Stimulated activated CD4-positive, alpha-beta T cell treated with anti-CD3 and anti-CD28 coated beads, Interleukin-12 subunit alpha, Interleukin-12 subunit beta, amount 100 ng/mL, for 24 hours (primary cell): ENCODE measurements around the gene PTPRCAP.
A peak's percentile ranks its signal among the peaks of the same experiment; 100 is the strongest.

Source experiments
- DNase-seq, 2 experiments: peaks; one replicate each; pipeline ENCODE4 v3.0.0-alpha.2; 2020; ENCODE audit warnings: low read depth in 2 of 2

The PTPRCAP gene

GRCh38 chr11:67465189-67465510, 27.7 kb upstream of the PTPRCAP start:
- DNase-seq, result no peak

GRCh38 chr11:67464411-67465188, 27.1 kb upstream of the PTPRCAP start:
- peak; percentile 78 to 87 for DNase-seq

- DNase-seq, result no peak
Observed at GRCh38 chr11:67463680-67464410, 26.4 kb upstream of the PTPRCAP start.

- no peak for DNase-seq
Observed at GRCh38 chr11:67463186-67463585, 25.7 kb upstream of the PTPRCAP start.

- DNase-seq, result no peak
Observed at GRCh38 chr11:67458266-67458665, 20.8 kb upstream of the PTPRCAP start.

- DNase-seq, result no peak
Observed at GRCh38 chr11:67457453-67457852, 20.0 kb upstream of the PTPRCAP start.

GRCh38 chr11:67456068-67456705, 18.7 kb upstream of the PTPRCAP start:
- no peak for DNase-seq

GRCh38 chr11:67455054-67455453, 17.6 kb upstream of the PTPRCAP start, which contains the start of gene CABP4:
Gene CABP4, plus strand, starts transcription at chr11:67455354. Its CDS starts 70 bp downstream, at chr11:67455424.
- DNase-seq, result no peak

- DNase-seq, result no peak
Observed at GRCh38 chr11:67453816-67454732, 16.6 kb upstream of the PTPRCAP start.

GRCh38 chr11:67452141-67452952, 14.9 kb upstream of the PTPRCAP start, which contains the start of gene GPR152:
Gene GPR152, minus strand, starts transcription at chr11:67452729. Its CDS starts 5 bp downstream, at chr11:67452724.
- DNase-seq, result no peak

GRCh38 chr11:67451658-67451976, 14.1 kb upstream of the PTPRCAP start:
- DNase-seq, result no peak

GRCh38 chr11:67450796-67451657, 13.5 kb upstream of the PTPRCAP start:
- no peak for DNase-seq

- DNase-seq, result no peak
Observed at GRCh38 chr11:67449116-67449844, 11.8 kb upstream of the PTPRCAP start.

GRCh38 chr11:67448220-67448609, 10.7 kb upstream of the PTPRCAP start:
- DNase-seq, result no peak

GRCh38 chr11:67445515-67445914, 8.0 kb upstream of the PTPRCAP start:
- DNase-seq, result no peak

- DNase-seq, result no peak
Observed at GRCh38 chr11:67442504-67443404, 5.3 kb upstream of the PTPRCAP start.

- DNase-seq, result no peak
Observed at GRCh38 chr11:67441731-67442351, 4.4 kb upstream of the PTPRCAP start.

- DNase-seq, result no peak
Observed at GRCh38 chr11:67441098-67441563, 3.6 kb upstream of the PTPRCAP start.
